Measurements from ENCODE around the gene BDKRB1. TPM values are rescaled to one million over a fixed set of nuclear protein-coding genes. Genes with fewer than 3 reads are reported as not detected.

BDKRB1 gene
- total and polyA plus RNA-seq, 10 of the 15 experiments (the other 5 are each of a cell fraction or from before 2014, with no cell fraction given), result 0.21 TPM; not detected in 9

GRCh38 chr14:96252999-96253539 lies 2.9 kb upstream of the BDKRB1 start:
- in situ Hi-C loops (cut with MboI), result no loop called here
- H3K27ac ChIP-seq (ENCODE audit: control insufficient read depth, insufficient read depth), result no peak overlapping the region
- BruUV-seq (replicated peaks), result no TSS peak
- RAD21 ChIA-PET (ENCODE audit: unreplicated experiment), result no interaction called here
- H3K79me2 ChIP-seq (ENCODE audit: control insufficient read depth, insufficient read depth, low read length), result no peaks in the 10 kb centered on the region
- no peak overlapping the region for H3K4me3 ChIP-seq
- DNase-seq (ENCODE audit: low read depth, low spot score), result no peak
- no peaks in the 10 kb centered on the region for H3K4me1 ChIP-seq (ENCODE audit: control insufficient read depth, insufficient read depth, low read length)
- FAIRE-seq, result no peak
- CTCF ChIA-PET, result no interaction called here
- H3K36me3 ChIP-seq (ENCODE audit: control insufficient read depth in 2 of 2, insufficient read depth in 2 of 2, low read length in 1 of 2), result no peaks in the 10 kb centered on the region
- no peak overlapping the region for H3K4me2 ChIP-seq (ENCODE audit: control insufficient read depth, insufficient read depth)
- peaks cover 2 to 5% of the 10 kb centered on the region in 2 experiments; a peak in 3 of 4 replicates for H3K27me3 ChIP-seq (replicated peaks in 1 of 2; ENCODE audit: control insufficient read depth in 2 of 2, insufficient read depth in 2 of 2, low read length in 1 of 2)
- TF ChIP-seq RFX5 (IDR thresholded peaks at IDR 0.05; ENCODE audit: low read depth, low read length), result no peak
- no peak for TF ChIP-seq BCL11A (IDR thresholded peaks at IDR 0.05; ENCODE audit: low read depth, low read length)
- TF ChIP-seq ZBTB4 (CRISPR knock-in tag; IDR thresholded peaks at IDR 0.05), result no peak
- no peak for TF ChIP-seq PBX3 (IDR thresholded peaks at IDR 0.05; ENCODE audit: insufficient replicate concordance, low read depth, low read length)
- TF ChIP-seq USF1 (IDR thresholded peaks at IDR 0.05; ENCODE audit: borderline replicate concordance, extremely low read length, insufficient read depth, low read depth, low read length), result no peak
- TF ChIP-seq CTCF (IDR thresholded peaks at IDR 0.05 in 2 of 3, conservative IDR thresholded peaks at IDR 0.05 in 1 of 3; ENCODE audit: control insufficient read depth in 2 of 3, extremely low read depth in 1 of 3, insufficient read depth in 1 of 3, low read depth in 3 of 3, low read length in 3 of 3), result no peak
- no peak for TF ChIP-seq SUPT20H (IDR thresholded peaks at IDR 0.05; ENCODE audit: borderline replicate concordance, control insufficient read depth, low read depth, low read length)
- no peak for TF ChIP-seq NFIC (IDR thresholded peaks at IDR 0.05; ENCODE audit: low read depth, low read length)
- no peak for ATAC-seq
- intact Hi-C loops (cut with micrococcal nuclease; ENCODE audit: unreplicated experiment), result no loop called here
- POLR2A ChIA-PET, result no interaction called here
- H3K9ac ChIP-seq (ENCODE audit: control insufficient read depth, insufficient read depth, low read length), result no peak overlapping the region
- WGBS (ENCODE audit: insufficient coverage, insufficient replicate concordance, low lambda C conversion rate, missing lambda C conversion rate), result 35% methylated on average over 9 of the region's 9 CpGs
- no peak overlapping the region for H2AFZ ChIP-seq (ENCODE audit: control insufficient read depth, low read depth, low read length)
- no peaks in the 10 kb centered on the region for H3K9me3 ChIP-seq (replicated peaks; ENCODE audit: control insufficient read depth, insufficient read depth, low read length)
- SMC1A ChIA-PET (ENCODE audit: uncharacterized antibody, unreplicated experiment), result no interaction called here
- H4K20me1 ChIP-seq (ENCODE audit: control insufficient read depth, insufficient read depth), result no peaks in the 10 kb centered on the region
